Measurements from ENCODE around the gene RAB15.
A peak's percentile ranks its signal among the peaks of the same experiment; 100 is the strongest.

Gene RAB15

GRCh38 chr14:64971943-64972791 is at the start of gene RAB15:
Gene RAB15, minus strand, starts transcription at chr14:64972336. Its CDS starts 260 bp downstream, at chr14:64972076.
- peak in 1 of 2 donors; percentile 24 for DNase-seq (ENCODE audit: low read depth in 2 of 2)

DNA sequence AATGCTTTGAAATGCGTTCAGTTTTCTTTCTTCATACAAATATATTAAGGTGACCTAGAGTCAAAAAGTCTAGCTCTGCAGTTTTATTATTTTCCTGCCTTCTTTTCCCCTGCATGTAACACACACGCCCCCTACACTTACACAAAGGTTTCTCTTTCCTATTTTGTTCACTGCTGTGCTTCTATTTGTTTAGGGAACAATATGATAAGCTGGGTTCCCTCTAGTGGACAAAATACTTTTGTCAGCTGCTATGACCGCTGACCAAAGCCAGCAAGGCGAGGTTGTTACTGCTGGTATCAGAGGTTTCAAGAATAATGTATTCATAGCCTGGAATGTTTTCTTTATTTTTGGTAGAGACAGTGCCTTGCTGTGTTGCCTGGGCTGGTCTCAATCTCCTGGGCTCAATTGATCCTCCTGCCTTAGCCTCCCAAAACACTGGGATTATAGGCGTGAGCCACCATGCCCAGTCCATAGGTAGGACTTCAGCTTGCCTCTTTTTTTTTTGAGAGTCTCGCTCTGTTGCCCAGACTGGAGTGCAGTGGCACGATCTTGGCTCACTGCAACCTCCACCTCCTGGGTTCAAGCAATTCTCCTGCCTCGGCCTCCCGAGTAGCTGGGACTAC is 47.9 kb upstream of the RAB15 start:
- no peak for DNase-seq (ENCODE audit: low read depth in 2 of 2)

GRCh38 chr14:65016471-65016870 is 44.3 kb upstream of the RAB15 start:
- DNase-seq (ENCODE audit: low read depth in 2 of 2): no peak

GRCh38 chr14:65015391-65015790 is 43.3 kb upstream of the RAB15 start:
- no peak for DNase-seq (ENCODE audit: low read depth in 2 of 2)

GRCh38 chr14:65012353-65012752 is 40.2 kb upstream of the RAB15 start:
- DNase-seq (ENCODE audit: low read depth in 2 of 2): no peak

GRCh38 chr14:65011538-65011937 is 39.4 kb upstream of the RAB15 start:
- no peak for DNase-seq (ENCODE audit: low read depth in 2 of 2)

GRCh38 chr14:65010211-65010931 is 38.2 kb upstream of the RAB15 start:
- no peak for DNase-seq (ENCODE audit: low read depth in 2 of 2)

DNA sequence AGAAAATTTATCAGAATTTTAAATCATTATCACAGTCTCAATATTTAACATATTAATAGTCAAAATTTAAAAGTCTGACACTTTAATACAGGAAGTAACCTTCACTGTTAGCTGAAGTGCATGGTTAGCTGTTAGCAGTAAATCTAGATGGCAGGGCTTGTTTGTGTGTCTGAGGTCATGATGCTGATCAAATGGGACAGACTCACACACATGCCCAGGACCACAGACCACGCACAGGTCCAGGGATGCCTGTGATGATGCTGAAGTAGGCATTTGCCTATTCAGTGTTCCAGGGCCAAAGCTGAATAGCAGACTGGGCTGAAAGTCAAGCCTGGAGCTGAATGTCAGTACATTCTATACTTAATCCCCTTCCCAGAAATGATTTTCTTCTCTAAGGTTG is 35.1 kb upstream of the RAB15 start:
- DNase-seq (ENCODE audit: low read depth in 2 of 2): no peak

- DNase-seq (ENCODE audit: low read depth in 2 of 2): no peak
These were observed 34.2 kb upstream of the RAB15 start for GRCh38 chr14:65006261-65006721.

DNA sequence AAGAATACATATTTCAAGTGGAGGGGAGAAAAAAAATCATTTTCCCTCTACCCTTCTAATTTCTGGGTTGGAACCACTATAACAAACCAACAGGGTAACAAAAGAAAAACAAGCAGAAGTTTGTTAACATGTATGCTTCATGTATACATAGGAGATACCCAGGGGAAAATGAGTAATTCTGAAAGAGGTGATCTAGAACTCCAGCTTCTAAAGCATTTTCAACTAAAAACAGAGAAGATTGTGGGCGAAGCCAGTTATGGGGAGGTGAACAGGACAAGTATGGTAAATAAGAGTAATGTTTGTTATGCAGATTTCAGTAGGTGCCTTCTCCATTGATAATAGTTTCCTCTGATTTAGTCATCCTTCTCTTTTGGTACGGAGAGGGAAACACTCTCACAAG is 31.3 kb upstream of the RAB15 start:
- no peak for DNase-seq (ENCODE audit: low read depth in 2 of 2)

DNA sequence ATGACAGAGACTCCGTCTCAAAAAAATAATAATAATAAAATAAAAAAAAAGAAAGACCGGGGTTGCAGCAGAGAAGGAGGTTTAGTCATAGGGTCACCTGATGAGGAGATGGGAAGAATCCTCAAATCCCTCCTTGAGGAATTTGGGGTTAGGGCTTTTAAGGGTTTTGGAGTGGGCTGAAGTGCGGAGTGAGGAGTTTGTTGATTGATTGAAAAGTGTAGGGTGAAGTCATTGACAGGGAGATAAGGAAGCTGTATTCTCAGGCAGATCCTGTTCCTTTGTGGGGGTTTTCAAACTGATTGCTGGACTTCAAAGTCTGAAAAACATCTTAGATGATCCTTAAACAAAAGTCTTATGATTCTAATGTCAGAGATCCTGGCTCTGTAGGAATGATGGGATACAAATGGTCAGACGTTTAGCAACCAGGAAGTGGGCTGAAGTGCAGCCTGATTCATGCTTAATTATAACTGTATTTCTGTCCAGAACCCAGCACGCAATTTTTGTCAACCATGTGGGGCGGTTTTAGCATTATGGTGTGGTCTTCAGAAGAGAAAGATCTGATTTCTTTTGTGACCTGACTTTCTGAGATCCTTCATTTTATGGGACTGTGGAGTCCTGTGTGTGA is 30.6 kb upstream of the RAB15 start:
- no peak for DNase-seq (ENCODE audit: low read depth in 2 of 2)

GRCh38 chr14:65001723-65002122 is 29.6 kb upstream of the RAB15 start:
- DNase-seq (ENCODE audit: low read depth in 2 of 2): no peak

DNA sequence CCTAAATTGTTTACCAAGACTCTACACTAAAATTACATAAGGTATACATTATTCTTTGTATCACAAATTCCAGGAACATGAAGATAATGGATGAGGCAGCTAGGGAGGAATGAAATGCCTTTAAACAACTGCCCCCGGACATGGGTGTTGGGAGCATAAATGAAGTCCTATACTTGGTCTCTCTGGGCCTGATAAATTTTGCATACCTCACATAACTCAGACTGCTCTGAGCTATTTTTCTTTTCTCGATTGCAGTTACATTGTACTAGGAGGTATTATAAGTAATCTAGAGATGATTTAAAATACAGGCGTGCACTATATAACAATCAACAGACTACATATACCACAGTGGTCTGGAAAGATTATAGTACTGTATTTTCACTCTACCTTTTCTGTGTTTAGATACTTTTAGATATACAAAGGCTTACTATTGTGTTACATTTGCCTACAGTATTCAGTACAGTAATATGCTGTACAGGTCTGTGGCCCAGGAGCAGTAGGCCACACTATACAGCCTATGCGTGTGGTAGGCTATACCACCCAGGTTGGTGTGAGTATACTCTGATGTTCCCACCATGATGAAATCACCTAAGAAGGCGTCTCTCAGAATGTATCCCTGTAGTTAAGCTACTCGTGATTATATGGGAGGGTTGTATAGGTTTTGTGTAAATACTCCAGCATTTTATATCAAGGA is 28.9 kb upstream of the RAB15 start:
- no peak for DNase-seq (ENCODE audit: low read depth in 2 of 2)

- no peak for DNase-seq (ENCODE audit: low read depth in 2 of 2)
These were observed 26.4 kb upstream of the RAB15 start for GRCh38 chr14:64998455-64998931.

DNA sequence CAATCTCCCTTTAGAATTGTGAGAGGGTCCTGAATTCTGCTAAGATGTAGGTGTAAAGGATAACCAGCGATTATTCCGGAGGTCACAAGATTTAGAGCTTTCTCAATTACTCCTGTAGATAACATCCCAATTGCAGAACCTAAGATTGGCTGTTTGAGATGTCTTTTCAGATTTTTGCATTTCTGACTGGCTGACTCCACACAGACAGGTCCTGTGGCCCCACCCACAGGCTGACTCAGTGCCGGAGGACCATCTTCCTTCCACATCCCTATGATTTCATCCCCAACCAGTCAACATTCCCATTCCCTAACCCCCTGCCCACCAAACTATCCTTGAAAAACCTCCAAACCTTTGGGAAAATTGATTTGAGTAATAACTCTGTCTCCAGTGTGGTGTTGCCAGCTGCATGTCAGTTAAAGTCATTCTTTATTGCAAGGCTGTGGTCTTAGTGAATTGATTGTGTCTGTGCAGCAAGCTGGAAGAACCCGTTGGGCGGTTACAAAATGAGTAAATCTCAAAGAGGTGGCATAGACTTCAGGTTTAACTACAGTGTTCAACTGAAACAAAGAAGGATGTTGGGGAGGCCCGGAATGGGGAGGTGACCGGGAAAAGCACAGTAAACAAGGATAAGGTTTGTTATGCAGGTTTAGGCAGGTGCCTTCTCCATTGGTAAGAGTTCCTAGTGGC is 25.1 kb upstream of the RAB15 start:
- no peak for DNase-seq (ENCODE audit: low read depth in 2 of 2)

DNA sequence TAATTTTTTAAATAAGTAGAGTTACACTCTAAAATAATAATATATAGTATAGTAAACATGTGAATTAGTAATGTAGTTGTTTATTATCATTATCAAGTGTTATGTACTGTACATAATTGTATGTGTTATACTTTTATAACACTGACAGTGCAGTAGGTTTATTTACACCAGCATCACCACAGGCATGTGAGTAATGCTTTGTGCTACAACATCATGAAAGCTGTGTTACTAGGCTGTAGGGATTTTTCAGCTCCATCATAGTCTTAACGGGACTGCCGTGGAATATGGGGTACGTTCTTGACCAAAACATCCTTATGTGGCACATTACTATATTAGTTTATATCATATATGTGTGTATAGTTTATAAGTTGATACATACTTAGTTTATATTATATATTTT is 23.2 kb upstream of the RAB15 start:
- no peak for DNase-seq (ENCODE audit: low read depth in 2 of 2)

DNA sequence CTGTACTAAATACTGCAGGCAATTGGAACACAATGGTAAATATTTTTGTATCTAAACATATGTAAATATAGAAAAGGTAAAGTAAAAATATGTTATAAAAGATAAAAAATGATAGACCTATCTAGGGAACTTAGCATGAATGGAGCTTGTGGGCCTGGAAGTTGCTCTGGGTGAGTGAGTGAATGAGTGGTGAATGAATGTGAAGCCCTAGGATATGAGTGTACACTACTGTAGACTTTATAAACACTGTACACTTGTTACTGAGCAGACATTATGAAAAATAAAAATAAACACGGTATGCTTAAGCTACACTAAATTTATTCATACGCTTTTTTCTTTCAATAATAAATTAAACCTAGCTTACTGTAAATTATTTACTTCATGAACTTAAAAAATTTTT is 22.4 kb upstream of the RAB15 start:
- no peak for DNase-seq (ENCODE audit: low read depth in 2 of 2)

DNA sequence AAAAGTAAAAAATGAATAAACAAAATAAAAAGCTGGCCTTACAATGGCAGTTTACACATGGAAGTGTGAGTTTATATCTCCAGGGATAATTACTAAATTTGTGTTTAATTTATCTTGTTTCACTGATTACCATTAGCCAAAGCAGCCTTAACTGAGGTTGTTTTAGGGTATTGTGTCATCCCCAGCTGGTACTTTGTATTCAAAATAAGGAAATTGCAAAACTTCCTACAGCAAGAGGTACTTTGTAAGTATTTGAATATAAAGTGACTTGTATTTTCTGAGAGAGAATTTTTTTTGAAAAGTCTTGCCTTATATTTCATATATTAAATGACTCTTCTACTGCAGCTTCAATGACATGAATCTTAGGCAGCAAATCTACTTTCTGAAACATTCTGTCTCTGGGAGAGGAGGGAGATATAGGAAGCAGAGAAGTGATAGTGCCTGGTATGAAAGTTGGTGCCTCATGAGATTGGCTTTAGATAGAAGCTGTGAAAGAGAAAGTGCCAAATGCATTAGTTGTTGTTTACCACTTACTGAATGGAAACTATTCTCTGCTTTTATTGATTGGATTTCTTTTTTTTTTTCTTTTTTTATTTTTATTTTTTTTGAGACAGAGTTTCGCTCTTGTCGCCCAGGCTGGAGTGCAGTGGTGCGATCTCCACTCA is 21.3 kb upstream of the RAB15 start:
- DNase-seq (ENCODE audit: low read depth in 2 of 2): no peak

- no peak for DNase-seq (ENCODE audit: low read depth in 2 of 2)
These were observed 20.3 kb upstream of the RAB15 start for GRCh38 chr14:64992328-64992885.

DNA sequence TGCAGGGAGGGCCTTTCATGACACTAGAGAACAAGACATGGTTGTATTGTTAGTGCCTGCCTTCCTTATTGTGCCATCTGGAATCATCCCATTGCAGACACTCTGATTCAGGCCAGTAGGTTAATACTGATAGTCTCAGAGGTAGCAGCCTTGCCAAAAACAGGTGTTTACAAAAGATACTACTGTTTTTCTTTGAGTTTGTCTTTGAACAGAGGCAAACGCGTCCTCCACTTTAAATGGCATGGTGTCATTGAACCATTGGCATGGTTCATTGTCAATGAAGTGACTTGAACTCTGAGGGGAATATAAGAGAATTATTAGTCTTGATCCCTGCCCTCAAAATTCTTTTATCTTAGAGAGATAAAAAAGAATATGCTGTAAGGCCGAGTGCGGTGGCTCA is 18.8 kb upstream of the RAB15 start:
- DNase-seq (ENCODE audit: low read depth in 2 of 2): no peak
